WTC11 (cell line): ENCODE results near the gene PROB1. TPM values are rescaled to one million over a fixed set of nuclear protein-coding genes. Genes with fewer than 3 reads are reported as not detected.

Experiments used
- ATAC-seq: fragments of 200-7000 bp; cut with Tn5 transposase; 2 replicates; pipeline ENCODE4 v1.10.0; 2021; ENCODE audit warnings: mild to moderate bottlenecking, moderate library complexity
- CTCF ChIA-PET: fragments of 300-600 bp; sonication (Branson Sonifier 250); formaldehyde crosslinking; loops from one replicate; lab custom pipeline; 2021; ENCODE audit warnings: antibody characterized with exemption; lab: Charles Lee
- POLR2A ChIA-PET: fragments of 350-600 bp; sonication (Branson Sonifier 250); formaldehyde crosslinking; loops from one replicate; lab custom pipeline; 2021; ENCODE audit warnings: antibody characterized with exemption; lab: Charles Lee
- DNase-seq: peaks from one replicate; pipeline ENCODE4 v3.0.0; 2021; ENCODE audit warnings: low spot score
- H3K27ac Mint-ChIP-seq: 2 replicates; pipeline ENCODE4 v1.8.0; 2021; ENCODE audit warnings: mixed read lengths
- H3K27me3 Mint-ChIP-seq: 2 replicates; pipeline ENCODE4 v1.8.0; 2021; ENCODE audit warnings: low read depth, mild to moderate bottlenecking, moderate library complexity, mixed read lengths
- H3K36me3 Mint-ChIP-seq: 2 replicates; pipeline ENCODE4 v1.8.0; 2021; ENCODE audit warnings: mixed read lengths
- H3K4me1 Mint-ChIP-seq: 2 replicates; pipeline ENCODE4 v1.8.0; 2022; ENCODE audit warnings: mixed read lengths
- H3K4me3 Mint-ChIP-seq: 2 replicates; pipeline ENCODE4 v1.8.0; 2021; ENCODE audit warnings: mild to moderate bottlenecking, moderate library complexity, mixed read lengths
- H3K9me3 Mint-ChIP-seq: 2 replicates; pipeline ENCODE4 v1.8.0; 2021; ENCODE audit warnings: mixed read lengths
- AFF4 ChIP-seq: sonication (generic); formaldehyde crosslinking; IDR thresholded peaks from 2 replicates; pipeline ENCODE4 v1.8.1; 2023; ENCODE audit warnings: mild to moderate bottlenecking, missing genetic modification reagents, borderline replicate concordance
- ATF3 ChIP-seq: sonication (generic); formaldehyde crosslinking; conservative IDR thresholded peaks from 2 replicates; pipeline ENCODE4 v1.8.1; 2022; ENCODE audit warnings: mild to moderate bottlenecking, missing genetic modification reagents
- EMX1 ChIP-seq: fragments of 250-450 bp; sonication (Bioruptor Pico); IDR thresholded peaks from 2 replicates; pipeline ENCODE4 v1.8.0; 2021; ENCODE audit warnings: mild to moderate bottlenecking
- GTF2I ChIP-seq: fragments of 250-450 bp; sonication (Bioruptor Pico); conservative IDR thresholded peaks from 2 replicates; pipeline ENCODE4 v1.4.0; 2021; ENCODE audit warnings: mild to moderate bottlenecking
- IRF2 ChIP-seq: sonication (generic); formaldehyde crosslinking; IDR thresholded peaks from 2 replicates; pipeline ENCODE4 v1.8.0; 2022; ENCODE audit warnings: low read depth, missing genetic modification reagents, borderline replicate concordance
- MAX ChIP-seq: sonication (generic); formaldehyde crosslinking; IDR thresholded peaks from 2 replicates; pipeline ENCODE4 v1.8.0; 2022; ENCODE audit warnings: mild to moderate bottlenecking, missing genetic modification reagents
- MXD4 ChIP-seq: fragments of 250-450 bp; sonication (Bioruptor Pico); IDR thresholded peaks from 2 replicates; pipeline ENCODE4 v1.8.0; 2021; ENCODE audit warnings: mild to moderate bottlenecking, moderate library complexity, borderline replicate concordance
- NFE2L1 ChIP-seq: sonication (generic); formaldehyde crosslinking; IDR thresholded peaks from 2 replicates; pipeline ENCODE4 v1.8.1; 2023; ENCODE audit warnings: missing genetic modification reagents
- SP1 ChIP-seq: sonication (generic); formaldehyde crosslinking; conservative IDR thresholded peaks from 2 replicates; pipeline ENCODE4 v1.8.1; 2022; ENCODE audit warnings: missing genetic modification reagents
- STAT6 ChIP-seq: sonication (generic); formaldehyde crosslinking; conservative IDR thresholded peaks from 2 replicates; pipeline ENCODE4 v1.8.1; 2023; ENCODE audit warnings: mild to moderate bottlenecking, low read depth, missing genetic modification reagents, moderate library complexity
- USF1 ChIP-seq: sonication (generic); formaldehyde crosslinking; IDR thresholded peaks from 2 replicates; pipeline ENCODE4 v1.8.0; 2022; ENCODE audit warnings: mild to moderate bottlenecking, missing genetic modification reagents
- ZBTB21 ChIP-seq: sonication (generic); formaldehyde crosslinking; IDR thresholded peaks from 2 replicates; pipeline ENCODE4 v1.8.1; 2023; ENCODE audit warnings: mild to moderate bottlenecking, missing genetic modification reagents, borderline replicate concordance
- ZNF121 ChIP-seq: sonication (generic); formaldehyde crosslinking; IDR thresholded peaks from 2 replicates; pipeline ENCODE4 v1.8.0; 2023; ENCODE audit warnings: missing genetic modification reagents
- ZNF138 ChIP-seq: sonication (generic); formaldehyde crosslinking; conservative IDR thresholded peaks from 2 replicates; pipeline ENCODE4 v1.8.1; 2022; ENCODE audit warnings: mild to moderate bottlenecking, moderate library complexity, missing genetic modification reagents
- ZNF219 ChIP-seq: sonication (generic); formaldehyde crosslinking; IDR thresholded peaks from 2 replicates; pipeline ENCODE4 v1.8.0; 2023; ENCODE audit warnings: missing genetic modification reagents, mild to moderate bottlenecking, borderline replicate concordance
- ZNF317 ChIP-seq: sonication (generic); formaldehyde crosslinking; IDR thresholded peaks from 2 replicates; pipeline ENCODE4 v1.8.1; 2023; ENCODE audit warnings: low read depth, mild to moderate bottlenecking, moderate library complexity, missing genetic modification reagents, borderline replicate concordance
- ZSCAN18 ChIP-seq: fragments of 250-450 bp; sonication (Bioruptor Pico); IDR thresholded peaks from 2 replicates; pipeline ENCODE4 v2.1.2; 2022; ENCODE audit warnings: mild to moderate bottlenecking, moderate library complexity
- total RNA-seq: library from RNA; stranded (reverse); gene quantifications from 3 replicates; pipeline ENCODE4 v1.2.3, GENCODE V29; 2021

Gene PROB1
- total RNA-seq, 1 experiment from 2014 or later, result 2.5 TPM

GRCh38 chr5:139390639-139391569 is 4.0 kb downstream of the PROB1 start:
- DNase-seq (no peak), ATAC-seq (no peak)
- peaks cover 41% of the 10 kb centered on the region for H3K27me3 Mint-ChIP-seq
- TF ChIP-seq IRF2 (no peak), STAT6 (CRISPR knock-in tag) (no peak), MXD4 (CRISPR knock-in tag) (no peak), ZSCAN18 (CRISPR knock-in tag) (no peak), ZBTB21 (CRISPR knock-in tag) (no peak), EMX1 (CRISPR knock-in tag) (no peak), ZNF317 (CRISPR knock-in tag) (no peak), SP1 (CRISPR knock-in tag) (no peak), MAX (CRISPR knock-in tag) (no peak), ZNF219 (CRISPR knock-in tag) (no peak), AFF4 (CRISPR knock-in tag) (no peak), ZNF121 (CRISPR knock-in tag) (no peak), ATF3 (CRISPR knock-in tag) (no peak), ZNF138 (CRISPR knock-in tag) (no peak), NFE2L1 (CRISPR knock-in tag) (no peak), GTF2I (CRISPR knock-in tag) (no peak), USF1 (no peak)
- H3K4me3 Mint-ChIP-seq, result peak overlapping the region; percentile 68; the same call in 1 of the 2 replicates
- CTCF ChIA-PET, result interaction anchor here (0.7 to 5.6 kb wide), 5 partner anchors 12 to 49 kb away, joined by 3 to 31 read pairs (median 8); partner anchors contain the start of genes PAIP2 and SPATA24
- H3K4me1 Mint-ChIP-seq, result peaks cover 34% of the 10 kb centered on the region
- H3K9me3 Mint-ChIP-seq, result no peaks in the 10 kb centered on the region
- POLR2A ChIA-PET, result interaction anchor here (1.0 kb wide), 1 partner anchor 49 kb away, joined by 4 read pairs; no protein-coding TSS in a partner anchor
- H3K36me3 Mint-ChIP-seq, result no peaks in the 10 kb centered on the region
- no peak overlapping the region for H3K27ac Mint-ChIP-seq
